T-cell (primary cell): ENCODE measurements around the gene PDS5A. TPM values are rescaled to one million over a fixed set of nuclear protein-coding genes. Genes with fewer than 3 reads are reported as not detected.
"Not testable (repeated sequence)": the region's sequence is repeated elsewhere in the genome, so short reads cannot be mapped to it uniquely, and the experiment has no call there.

Source experiments
- ATAC-seq, 4 experiments: fragments of 200-7000 bp in 3 of 4; fragments of 150-1000 bp in 1 of 4; cut with Tn5 transposase; replicated peaks in 1 of 4; 1 replicate in 3 of 4; 2 replicates in 1 of 4; pipeline ENCODE4 v1.10.0; 2021; ENCODE audit warnings: moderate library complexity in 3 of 4, mild to moderate bottlenecking in 2 of 4, moderate number of reproducible peaks in 1 of 4
- CTCF ChIA-PET, 2 donors: fragments of 300-600 bp; sonication (Branson Sonifier 250); formaldehyde crosslinking; loops; one replicate each; lab custom pipeline; 2022; ENCODE audit warnings: antibody characterized with exemption in 2 of 2; lab: Charles Lee
- POLR2A ChIA-PET, 2 donors: fragments of 300-600 bp; sonication (Branson Sonifier 250); formaldehyde crosslinking; loops; one replicate each; lab custom pipeline; 2022; ENCODE audit warnings: antibody characterized with exemption in 2 of 2; lab: Charles Lee
- DNase-seq, 35 experiments: peaks; one replicate each; pipeline versions ENCODE4 v3.0.0 to v3.0.0-alpha.2; 2013 to 2023
- H3K27ac ChIP-seq: one replicate; pipeline ENCODE4 v1.5.1; 2013; ENCODE audit warnings: low read length
- H3K27me3 ChIP-seq, 2 experiments: replicated peaks in 1 of 2; 1 replicate in 1 of 2; 2 replicates in 1 of 2; pipeline versions ENCODE4 v1.6.1 to v1.7.0; 2013; ENCODE audit warnings: low read length in 1 of 2, mixed read lengths in 1 of 2; ENCODE audit not compliant: control insufficient read depth in 2 of 2, insufficient read depth in 2 of 2; ENCODE audit errors: extremely low read depth in 1 of 2
- H3K36me3 ChIP-seq, 2 donors: 1 replicate in 1 of 2; 2 replicates in 1 of 2; pipeline versions ENCODE4 v1.6.1 to v1.7.0; 2013; ENCODE audit warnings: low read length in 1 of 2; ENCODE audit not compliant: control insufficient read depth in 2 of 2, insufficient read depth in 1 of 2; ENCODE audit errors: extremely low read depth in 1 of 2
- H3K4me1 ChIP-seq, 2 experiments: 1 replicate in 1 of 2; 2 replicates in 1 of 2; pipeline versions ENCODE4 v1.6.1 to v1.7.0; 2013; ENCODE audit warnings: low read length in 2 of 2, mixed read lengths in 1 of 2; ENCODE audit not compliant: insufficient read depth in 2 of 2, control insufficient read depth in 1 of 2; ENCODE audit errors: extremely low read depth in 1 of 2
- H3K4me3 ChIP-seq, 2 donors: 1 replicate in 1 of 2; 2 replicates in 1 of 2; pipeline versions ENCODE4 v1.5.1 to v1.7.0; 2013; ENCODE audit warnings: mild to moderate bottlenecking in 2 of 2, low read length in 1 of 2, moderate library complexity in 1 of 2; ENCODE audit not compliant: control insufficient read depth in 1 of 2; ENCODE audit errors: extremely low read depth in 1 of 2
- H3K9me3 ChIP-seq: 2 replicates; pipeline ENCODE4 v1.7.0; 2013
- H3K27ac Mint-ChIP-seq, 2 donors: one replicate each; pipeline ENCODE4 v1.8.0; 2020 to 2021; ENCODE audit warnings: mild to moderate bottlenecking in 2 of 2, mixed read lengths in 2 of 2
- H3K27me3 Mint-ChIP-seq, 2 donors: one replicate each; pipeline ENCODE4 v1.8.0; 2021 to 2022; ENCODE audit warnings: mixed read lengths in 2 of 2
- H3K36me3 Mint-ChIP-seq: one replicate; pipeline ENCODE4 v1.8.0; 2021; ENCODE audit warnings: mixed read lengths
- H3K4me1 Mint-ChIP-seq, 3 donors: one replicate each; pipeline ENCODE4 v1.8.0; 2020 to 2022; ENCODE audit warnings: mixed read lengths in 3 of 3, mild to moderate bottlenecking in 1 of 3
- H3K4me3 Mint-ChIP-seq, 3 donors: one replicate each; pipeline ENCODE4 v1.8.0; 2020 to 2022; ENCODE audit warnings: mild to moderate bottlenecking in 3 of 3, mixed read lengths in 3 of 3, moderate library complexity in 3 of 3
- H3K9me3 Mint-ChIP-seq, 3 donors: one replicate each; pipeline ENCODE4 v1.8.0; 2020 to 2022; ENCODE audit warnings: mixed read lengths in 3 of 3
- WGBS: methylation state at CpG from one replicate; pipeline ENCODE4 v1.1.5; 2013; ENCODE audit warnings: missing lambda C conversion rate; ENCODE audit not compliant: insufficient coverage; 5-methylcytosine and 5-hydroxymethylcytosine counted together
- total RNA-seq, 35 experiments: library from RNA in 6 of 35; stranded (reverse) in 6 of 35; fragments of 120-200 nt in 1 of 35; gene quantifications; one replicate each; pipeline versions ENCODE4 v1.2.1 to v1.2.4 and lab custom pipeline; 2013 to 2026

The PDS5A gene
- total RNA-seq, 5 donors from 2014 or later (not counting 1 experiment from before 2014, with no cell fraction given), result 73.5 to 113 (median 88.5) TPM

DNA sequence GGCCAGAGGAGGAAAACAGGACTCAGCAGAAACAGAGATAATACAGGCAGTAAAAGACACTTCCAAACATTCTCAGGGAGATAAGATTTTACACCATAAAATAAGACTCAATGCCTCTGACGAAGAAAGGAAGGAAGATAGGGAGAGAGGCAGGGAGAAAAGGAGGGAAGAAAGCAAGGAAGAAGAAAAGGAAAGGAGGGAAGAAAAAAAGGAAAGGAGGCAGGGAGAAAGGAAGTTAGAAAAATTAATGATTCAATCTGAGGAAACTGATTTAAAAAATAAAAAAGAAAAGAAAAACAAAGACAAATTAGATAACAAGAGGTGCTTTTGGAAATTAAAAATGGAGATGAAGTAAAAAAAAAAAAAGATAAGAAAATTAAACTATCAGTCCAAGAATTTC lies 72.1 kb downstream of the PDS5A start:
- ATAC-seq (no peak), DNase-seq (no peak)
- Histone ChIP-seq H3K4me3 (no peak overlapping the region), H3K27ac (no peak overlapping the region), H3K27me3 (no peaks in the 10 kb centered on the region), H3K36me3 (peaks cover 0 to 49% of the 10 kb centered on the region in 2 donors), H3K4me1 (no peaks in the 10 kb centered on the region), H3K9me3 (no peaks in the 10 kb centered on the region)
- H3K36me3 Mint-ChIP-seq, result peaks cover 37% of the 10 kb centered on the region
- H3K9me3 Mint-ChIP-seq, result no peaks in the 10 kb centered on the region
- no CpG with 5 or more reads among the region's 1 CpG for WGBS
- no peaks in the 10 kb centered on the region for H3K27me3 Mint-ChIP-seq
- no peak overlapping the region for H3K27ac Mint-ChIP-seq
- ChIA-PET CTCF (no interaction called here), POLR2A (no interaction called here)
- no peaks in the 10 kb centered on the region for H3K4me1 Mint-ChIP-seq
- no peak overlapping the region for H3K4me3 Mint-ChIP-seq

DNA sequence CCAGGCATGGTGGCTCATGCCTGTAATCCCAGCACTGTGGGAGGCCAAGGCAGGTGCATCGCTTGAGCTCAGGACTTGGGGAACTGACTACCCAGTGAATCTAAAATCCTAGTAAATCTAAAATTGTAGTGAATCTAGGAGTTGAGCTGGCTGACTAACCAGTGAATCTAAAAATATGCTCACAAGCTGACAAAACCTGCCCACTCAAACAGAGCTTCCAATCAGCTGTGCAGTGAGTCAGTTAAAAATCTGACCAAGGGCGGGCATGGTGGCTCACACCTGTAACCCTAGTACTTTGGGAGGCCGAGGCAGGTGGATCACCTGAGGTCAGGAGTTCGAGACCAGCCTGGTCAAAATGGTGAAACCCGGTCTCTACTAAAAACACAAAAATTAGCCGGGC lies 72.7 kb downstream of the PDS5A start:
- POLR2A ChIA-PET, result interaction anchor here in 1 of 2 donors (0.6 kb wide), 1 partner anchor 967 kb away, joined by 3 read pairs; no protein-coding TSS in a partner anchor
- H3K27ac ChIP-seq, H3K27ac Mint-ChIP-seq, ATAC-seq, DNase-seq, CTCF ChIA-PET, H3K27me3 ChIP-seq, H3K27me3 Mint-ChIP-seq, H3K9me3 Mint-ChIP-seq, H3K4me3 ChIP-seq, H3K9me3 ChIP-seq, H3K4me1 Mint-ChIP-seq, H3K4me3 Mint-ChIP-seq, H3K4me1 ChIP-seq: not testable (repeated sequence)
- 88% methylated on average over 5 of the region's 6 CpGs for WGBS
- H3K36me3 ChIP-seq, result peaks cover 0 to 49% of the 10 kb centered on the region in 2 donors
- peaks cover 35% of the 10 kb centered on the region for H3K36me3 Mint-ChIP-seq

DNA sequence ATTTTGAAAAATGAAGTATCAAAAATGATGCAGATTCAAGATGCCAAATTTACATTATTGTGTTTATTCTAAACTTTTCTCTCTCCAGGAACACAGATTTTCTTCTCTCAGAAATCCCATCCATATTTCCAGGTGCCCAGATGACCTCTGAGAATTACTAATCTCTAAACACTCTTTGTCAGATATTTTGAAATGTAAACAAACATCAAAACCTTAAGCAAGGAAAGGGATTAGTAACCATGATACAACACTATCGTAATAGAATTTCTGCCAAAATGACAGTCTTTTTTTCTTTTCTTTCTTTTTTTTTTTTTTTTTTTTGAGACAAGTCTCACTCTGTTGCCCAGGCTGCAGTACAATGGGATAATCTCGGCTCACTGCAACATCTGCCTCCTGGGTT lies 76.7 kb downstream of the PDS5A start:
- H3K27me3 ChIP-seq, result no peaks in the 10 kb centered on the region
- ChIA-PET CTCF (no interaction called here), POLR2A (interaction anchor here in 1 of 2 donors (0.6 kb wide), 2 partner anchors 15 to 26 kb away, joined by 3 to 4 read pairs; no protein-coding TSS in a partner anchor)
- H3K4me3 Mint-ChIP-seq, result no peak overlapping the region
- no peaks in the 10 kb centered on the region for H3K4me1 ChIP-seq
- ATAC-seq (no peak), DNase-seq (no peak)
- no peak overlapping the region for H3K27ac ChIP-seq
- peaks cover 43% of the 10 kb centered on the region for H3K36me3 Mint-ChIP-seq
- H3K27me3 Mint-ChIP-seq, result no peaks in the 10 kb centered on the region
- WGBS, result no CpG with 5 or more reads among the region's 2 CpGs
- no peak overlapping the region for H3K27ac Mint-ChIP-seq
- no peak overlapping the region for H3K4me3 ChIP-seq
- H3K36me3 ChIP-seq, result peaks cover 3 to 65% of the 10 kb centered on the region in 2 donors
- H3K4me1 Mint-ChIP-seq, result peaks cover 0 to 5% (median 0%) of the 10 kb centered on the region in 3 donors
- H3K9me3 ChIP-seq, result no peaks in the 10 kb centered on the region
- H3K9me3 Mint-ChIP-seq, result no peaks in the 10 kb centered on the region

DNA sequence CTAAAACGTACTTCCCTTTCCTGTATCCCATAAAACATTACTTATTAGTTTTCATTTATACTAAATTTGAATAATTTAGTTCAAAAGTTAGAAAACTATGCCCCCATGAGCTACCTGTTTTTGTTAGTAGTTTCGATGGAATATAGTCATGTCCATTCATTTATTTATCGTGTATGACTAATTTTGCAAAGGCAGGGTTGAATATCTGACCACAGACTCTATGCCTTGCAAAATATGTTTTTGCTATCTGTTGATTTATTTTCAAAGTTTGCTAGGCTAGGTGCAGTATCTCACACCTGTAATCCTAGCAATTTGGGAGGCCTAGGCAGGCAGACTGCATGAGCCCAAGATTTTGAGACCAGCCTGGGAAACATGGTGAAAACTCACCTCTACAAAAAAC lies 78.4 kb downstream of the PDS5A start:
- Histone ChIP-seq H3K9me3 (no peaks in the 10 kb centered on the region), H3K4me1 (no peaks in the 10 kb centered on the region), H3K36me3 (peaks cover 9 to 75% of the 10 kb centered on the region in 2 donors), H3K27ac (no peak overlapping the region), H3K4me3 (no peak overlapping the region), H3K27me3 (no peaks in the 10 kb centered on the region)
- H3K9me3 Mint-ChIP-seq, result no peaks in the 10 kb centered on the region
- peaks cover 47% of the 10 kb centered on the region for H3K36me3 Mint-ChIP-seq
- CTCF ChIA-PET, result no interaction called here
- no peak for DNase-seq
- H3K4me3 Mint-ChIP-seq, result no peak overlapping the region
- WGBS, result no CpG with 5 or more reads among the region's 3 CpGs
- no peak for ATAC-seq
- no peak overlapping the region for H3K27ac Mint-ChIP-seq
- peaks cover 0 to 5% (median 0%) of the 10 kb centered on the region in 3 donors for H3K4me1 Mint-ChIP-seq
- POLR2A ChIA-PET, result interaction anchor here in 1 of 2 donors (0.6 kb wide), 1 partner anchor 388 kb away, joined by 3 read pairs; no protein-coding TSS in a partner anchor
- H3K27me3 Mint-ChIP-seq, result no peaks in the 10 kb centered on the region

DNA sequence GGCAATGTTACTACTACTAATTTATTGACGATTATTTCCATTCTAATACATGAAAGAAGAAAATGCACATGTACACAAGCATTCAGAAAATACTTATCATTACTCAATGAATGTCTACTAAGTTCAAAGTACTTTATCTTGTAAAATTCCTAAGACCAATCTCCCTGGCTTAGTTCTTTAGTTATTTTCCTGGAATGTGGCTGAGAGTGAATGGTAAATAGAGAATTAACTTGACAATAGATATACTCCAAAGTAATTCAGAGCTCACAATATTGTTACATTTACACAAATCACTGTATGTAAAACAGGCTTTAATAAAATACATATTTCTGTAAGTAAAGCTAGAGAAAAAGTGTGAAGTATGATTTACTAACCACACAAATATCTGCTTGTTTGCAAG lies 79.7 kb downstream of the PDS5A start:
- H3K36me3 Mint-ChIP-seq, result peaks cover 50% of the 10 kb centered on the region

DNA sequence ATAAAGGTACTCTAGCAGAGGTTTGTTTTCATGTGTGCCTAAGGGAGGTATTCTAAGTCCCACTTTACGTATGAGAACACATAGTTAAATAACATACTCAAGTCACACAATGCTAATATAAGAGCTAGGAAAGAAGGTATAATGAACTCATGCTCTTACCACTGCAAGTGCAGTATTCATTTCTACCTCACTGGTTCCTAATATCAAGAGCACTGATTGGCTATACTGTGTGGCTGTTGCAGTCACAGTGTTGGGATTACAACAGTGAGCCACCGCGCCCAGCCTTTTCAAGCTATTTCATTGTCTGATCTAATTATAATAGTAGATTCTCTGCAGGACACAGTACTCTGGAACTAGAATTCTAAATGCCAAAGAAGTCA lies 84.0 kb downstream of the PDS5A start:
- H3K9me3 ChIP-seq, result no peaks in the 10 kb centered on the region
- H3K36me3 Mint-ChIP-seq, result peaks cover 54% of the 10 kb centered on the region
- H3K27ac Mint-ChIP-seq, result no peak overlapping the region
- CTCF ChIA-PET, result interaction anchor here in 1 of 2 donors (0.5 to 0.6 kb wide), 2 partner anchors 190 to 229 kb away, joined by 3 read pairs; no protein-coding TSS in a partner anchor
- no peak overlapping the region for H3K27ac ChIP-seq
- no peaks in the 10 kb centered on the region for H3K27me3 ChIP-seq
- H3K9me3 Mint-ChIP-seq, result no peaks in the 10 kb centered on the region
- H3K4me3 ChIP-seq, result no peak overlapping the region
- H3K36me3 ChIP-seq, result peaks cover 16 to 78% of the 10 kb centered on the region in 2 donors
- no peak overlapping the region for H3K4me3 Mint-ChIP-seq
- peaks cover 0 to 3% (median under 1%) of the 10 kb centered on the region in 3 donors for H3K4me1 Mint-ChIP-seq
- DNase-seq, result no peak
- no peak for ATAC-seq
- H3K27me3 Mint-ChIP-seq, result no peaks in the 10 kb centered on the region
- H3K4me1 ChIP-seq, result no peaks in the 10 kb centered on the region
- WGBS, result no CpG with 5 or more reads among the region's 3 CpGs
- POLR2A ChIA-PET, result interaction anchor here in 1 of 2 donors (0.6 kb wide), 1 partner anchor 41 kb away, joined by 3 read pairs; no protein-coding TSS in a partner anchor

More for the DNA sequence above, 79.7 kb downstream of the PDS5A start:
- H3K36me3 ChIP-seq, result peaks cover 11 to 80% of the 10 kb centered on the region in 2 donors
- H3K27me3 Mint-ChIP-seq, result no peaks in the 10 kb centered on the region
- H3K27ac ChIP-seq, result no peak overlapping the region
- ChIA-PET POLR2A (interaction anchor here (0.6 kb wide), 2 partner anchors 20 to 596 kb away, joined by 4 read pairs; no protein-coding TSS in a partner anchor), CTCF (no interaction called here)
- H3K4me1 ChIP-seq, result no peaks in the 10 kb centered on the region
- H3K4me1 Mint-ChIP-seq, result peaks cover 0 to 8% (median 0%) of the 10 kb centered on the region in 3 donors
- H3K9me3 ChIP-seq, result no peaks in the 10 kb centered on the region
- H3K4me3 ChIP-seq, result no peak overlapping the region
- H3K4me3 Mint-ChIP-seq, result no peak overlapping the region
- no peaks in the 10 kb centered on the region for H3K9me3 Mint-ChIP-seq
- H3K27ac Mint-ChIP-seq, result no peak overlapping the region
- H3K27me3 ChIP-seq, result no peaks in the 10 kb centered on the region
- WGBS, result no CpG with 5 or more reads among the region's 1 CpG
- no peak for DNase-seq
- no peak for ATAC-seq
